GM21367 (cell line): ENCODE measurements around the gene SMIM14.
"Not testable (repeated sequence)": the region's sequence is repeated elsewhere in the genome, so short reads cannot be mapped to it uniquely, and the experiment has no call there.

Source experiments
- ATAC-seq: cut with Tn5 transposase; IDR thresholded peaks from one replicate; pipeline ENCODE4 v1.9.1; 2021; ENCODE audit not compliant: unreplicated experiment

Gene SMIM14

GRCh38 chr4:39606747-39607146, 31.9 kb downstream of the SMIM14 start:
- no peak for ATAC-seq

GRCh38 chr4:39597695-39598381, 40.8 kb downstream of the SMIM14 start:
- no peak for ATAC-seq

DNA sequence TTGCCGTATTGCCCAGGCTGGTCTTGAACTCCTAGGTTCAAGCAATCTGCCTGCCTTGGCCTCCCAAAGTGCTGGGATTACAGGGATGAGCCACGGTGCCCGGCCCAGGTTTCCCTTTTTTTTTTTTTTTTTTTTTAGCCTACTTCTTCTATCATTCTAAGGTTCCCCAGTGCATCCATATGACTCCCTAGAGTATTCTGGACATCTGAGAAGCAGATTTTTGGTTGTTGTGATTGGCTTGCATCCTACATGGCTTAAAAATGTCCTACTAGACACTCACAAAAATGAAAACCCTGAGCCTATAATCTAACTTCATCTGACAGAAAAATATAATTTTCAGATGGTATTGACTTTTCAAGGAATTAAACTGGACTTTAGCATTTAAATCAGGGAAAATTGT, 41.7 kb downstream of the SMIM14 start:
- no peak for ATAC-seq

GRCh38 chr4:39591290-39591689, 47.4 kb downstream of the SMIM14 start:
- no peak for ATAC-seq

DNA sequence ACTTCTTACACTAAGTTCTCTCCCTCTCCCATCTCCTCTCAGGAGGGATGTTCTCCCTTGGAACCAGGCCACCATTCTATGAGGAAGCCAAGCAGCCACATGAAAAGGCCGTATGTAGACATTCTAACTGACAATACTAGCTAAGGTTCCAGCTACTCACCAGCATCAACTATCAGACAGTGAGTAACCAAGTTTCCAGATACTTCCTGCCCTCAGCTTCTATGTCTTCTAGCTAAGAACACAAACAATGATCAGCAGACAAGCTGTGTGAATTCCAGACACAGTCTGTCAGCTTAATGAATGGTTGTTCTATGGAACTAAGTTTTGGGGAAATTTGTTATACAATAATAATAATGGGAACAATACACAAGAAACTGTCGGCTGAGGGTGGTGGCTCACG, 50.8 kb downstream of the SMIM14 start:
- ATAC-seq, result no peak

- ATAC-seq, result no peak
Measured at GRCh38 chr4:39574946-39575345, 63.7 kb downstream of the SMIM14 start.

DNA sequence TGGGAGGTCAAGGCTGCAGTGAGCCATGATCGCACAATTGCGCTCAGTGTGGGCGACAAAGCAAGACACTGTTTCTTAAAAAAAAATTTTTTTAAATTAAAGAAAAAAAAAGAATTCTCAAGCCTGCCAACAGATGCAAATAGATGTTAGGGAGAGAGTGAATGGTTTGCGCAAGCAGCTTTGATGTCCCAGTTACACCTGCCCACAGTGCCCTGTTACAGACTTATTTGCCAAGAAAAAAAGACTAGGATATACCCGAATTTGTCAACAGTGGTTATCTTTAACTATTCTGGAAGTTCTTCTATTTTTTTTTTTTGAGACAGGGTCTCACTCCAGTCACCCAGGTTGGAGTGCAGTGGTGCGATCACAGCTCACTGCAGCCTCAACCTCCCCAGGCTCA, 67.2 kb downstream of the SMIM14 start:
- ATAC-seq, result no peak

DNA sequence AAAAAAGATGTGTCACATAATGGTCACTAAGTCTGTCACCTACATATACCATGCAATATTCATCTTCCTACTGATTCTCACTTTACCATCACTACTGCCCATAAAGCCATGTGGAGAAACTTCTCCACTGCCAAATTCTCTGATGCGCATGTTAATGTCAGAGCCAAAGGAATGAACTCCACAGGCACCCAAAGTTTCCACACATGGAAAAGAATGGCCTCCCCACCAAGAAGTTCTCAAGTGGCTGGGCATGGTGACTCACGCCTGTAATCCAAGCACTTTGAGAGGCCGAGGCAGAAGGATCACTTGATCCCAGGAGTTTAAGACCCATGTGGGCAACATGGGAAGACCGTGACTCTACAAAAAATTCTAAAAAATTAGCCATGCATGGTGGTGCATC, 67.6 kb downstream of the SMIM14 start:
- no peak for ATAC-seq

- ATAC-seq, result no peak
Measured at GRCh38 chr4:39569209-39569608, 69.5 kb downstream of the SMIM14 start.

GRCh38 chr4:39568805-39569204, 69.9 kb downstream of the SMIM14 start:
- no peak for ATAC-seq

DNA sequence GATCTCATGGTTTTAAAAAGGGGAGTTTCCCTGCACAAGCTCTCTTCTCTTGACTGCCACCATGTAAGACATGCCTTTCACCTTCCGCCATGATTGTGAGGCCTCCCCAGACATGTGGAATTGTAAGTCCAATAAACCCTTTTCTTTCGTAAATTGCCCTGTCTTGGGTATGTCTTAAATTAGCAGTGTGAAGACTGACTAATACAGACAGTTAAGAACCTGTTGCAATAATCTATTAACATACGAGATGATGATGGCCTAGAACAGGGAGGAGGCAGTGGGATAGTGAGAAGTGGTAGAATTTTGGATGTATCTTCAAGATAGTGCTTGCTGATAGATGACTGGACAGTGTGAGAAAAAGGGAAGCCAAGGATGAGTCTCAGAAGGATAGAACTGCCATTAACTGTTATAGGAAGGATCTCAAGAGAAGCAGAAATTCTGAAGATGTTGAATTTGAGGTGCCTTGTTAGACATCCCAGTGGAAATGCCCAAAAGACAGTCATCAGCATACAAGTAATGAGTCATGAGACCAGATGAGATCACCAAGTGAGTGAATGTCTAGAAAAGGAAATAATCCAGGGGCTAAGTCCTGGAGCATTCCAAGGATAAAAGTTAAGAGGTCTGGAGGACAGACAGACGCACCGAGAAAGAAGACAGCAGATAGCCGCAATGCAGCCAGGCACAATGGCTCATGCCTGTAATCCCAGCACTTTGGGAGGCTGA, 72.6 kb downstream of the SMIM14 start:
- ATAC-seq, result no peak

DNA sequence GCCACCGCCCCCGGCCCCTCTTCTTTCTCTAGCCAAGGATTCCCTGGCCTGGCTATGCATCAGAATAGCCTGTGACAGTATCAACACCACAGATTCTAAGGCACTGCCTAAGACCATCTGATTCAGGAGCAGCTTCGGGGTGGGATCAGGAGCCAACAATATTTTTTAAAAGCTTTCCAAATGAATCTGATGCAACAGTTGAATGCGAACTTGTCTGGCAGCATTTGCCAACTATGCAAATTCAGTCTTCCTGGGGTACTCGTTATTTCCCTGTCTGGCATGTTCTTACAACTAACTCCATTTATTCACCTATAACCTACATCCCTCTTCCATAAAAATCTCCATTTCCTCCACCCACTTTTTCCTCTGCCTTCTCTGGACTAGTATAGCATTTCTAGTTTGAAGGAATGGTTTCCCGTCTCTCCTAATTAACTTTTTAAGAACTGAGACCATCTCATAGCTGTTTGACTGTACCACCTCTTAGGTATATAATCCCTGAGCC, 75.3 kb downstream of the SMIM14 start:
- no peak for ATAC-seq

DNA sequence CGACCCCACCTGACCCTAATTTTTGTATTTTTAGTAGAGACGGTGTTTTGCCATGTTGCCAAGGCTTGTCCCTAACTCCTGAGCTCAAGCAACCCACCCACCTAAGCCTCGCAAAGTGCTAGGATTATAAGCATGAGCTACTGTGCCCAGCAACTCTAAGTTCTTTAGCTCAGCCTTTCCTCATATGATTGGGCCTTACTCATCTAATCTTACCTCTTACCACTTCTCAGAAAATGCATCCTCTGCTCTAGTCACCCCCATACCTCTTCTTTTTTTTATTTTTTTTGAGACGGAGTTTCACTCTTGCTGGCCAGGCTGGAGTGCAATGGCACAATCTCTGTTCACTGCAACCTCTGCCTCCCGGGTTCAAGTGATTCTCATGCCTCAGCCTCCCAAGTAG, 75.9 kb downstream of the SMIM14 start:
- ATAC-seq, result no peak

DNA sequence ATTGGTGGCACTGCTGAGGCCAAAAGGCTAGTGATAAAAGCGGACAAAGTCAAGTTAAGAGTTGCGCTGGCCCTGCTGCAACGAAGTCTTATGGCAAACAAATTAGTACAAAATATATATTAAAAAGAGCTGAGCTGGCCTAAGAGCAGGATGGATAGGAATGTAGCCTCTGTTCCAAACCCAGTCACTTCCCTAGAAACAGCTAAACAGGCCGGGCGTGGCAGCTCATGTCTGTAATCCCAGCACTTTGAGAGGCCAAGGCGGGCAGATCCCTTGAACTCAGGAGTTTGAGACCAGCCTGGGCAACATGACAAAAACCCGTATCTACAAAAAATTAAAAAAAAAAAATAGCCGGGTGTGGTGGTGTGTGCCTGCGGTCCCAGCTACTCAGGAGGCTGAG, 79.0 kb downstream of the SMIM14 start:
- no peak for ATAC-seq

GRCh38 chr4:39555472-39555871, 83.2 kb downstream of the SMIM14 start:
- no peak for ATAC-seq

- no peak for ATAC-seq
Measured at GRCh38 chr4:39548425-39549067, 90.1 kb downstream of the SMIM14 start.

DNA sequence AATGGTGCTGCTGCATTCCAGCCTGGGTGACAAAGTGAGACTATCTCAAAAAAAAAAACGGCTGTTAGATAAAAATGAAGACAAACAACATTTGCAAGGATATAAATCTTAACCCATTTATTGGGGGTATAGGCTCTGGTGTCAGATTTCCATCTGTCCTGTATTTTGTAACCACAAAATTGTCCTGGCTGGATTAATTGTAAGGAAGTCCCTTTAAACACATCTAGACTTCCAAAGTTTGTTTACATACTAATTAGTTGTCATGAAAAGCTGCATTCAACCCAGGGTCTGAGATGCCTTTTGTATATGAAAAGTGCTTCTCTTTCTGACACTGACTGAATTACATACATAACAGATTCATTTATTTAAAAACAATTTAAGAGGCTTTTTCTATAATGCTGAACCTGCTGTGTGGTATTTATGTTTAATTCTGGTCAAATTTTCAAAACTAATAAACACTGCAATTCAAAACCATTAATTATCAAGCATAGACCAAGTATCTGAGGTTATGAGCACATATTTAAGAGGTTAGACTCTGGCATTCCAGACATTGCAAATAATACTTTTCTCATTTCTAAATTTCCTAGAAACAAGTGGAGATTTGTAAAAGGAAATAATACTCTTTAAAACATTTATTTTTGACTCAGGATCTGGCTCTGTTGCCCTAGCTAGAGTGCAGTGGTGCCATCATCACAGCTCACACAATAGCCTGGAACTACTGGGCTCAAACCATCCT, 93.9 kb downstream of the SMIM14 start:
- no peak for ATAC-seq

GRCh38 chr4:39544080-39544479, 94.6 kb downstream of the SMIM14 start:
- not testable (repeated sequence) for ATAC-seq

DNA sequence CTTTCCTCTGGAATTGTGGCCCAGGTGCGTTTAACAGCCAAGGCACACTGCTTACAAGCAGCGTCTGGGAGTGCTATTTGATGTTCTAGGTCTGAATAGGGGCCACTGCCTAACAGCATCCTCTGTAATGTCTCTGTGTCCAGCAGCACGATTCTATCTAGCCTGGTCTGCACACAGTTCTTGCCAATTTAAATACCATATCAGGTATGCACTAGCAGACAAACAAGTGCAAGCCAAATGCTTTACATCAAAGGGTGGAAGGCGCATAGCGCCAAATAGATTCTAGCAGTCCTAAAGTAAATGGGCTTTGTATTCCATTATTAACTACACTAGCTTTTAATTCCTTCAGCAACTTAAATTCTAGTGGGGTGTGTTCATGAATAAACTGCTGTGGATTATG, 95.6 kb downstream of the SMIM14 start:
- no peak for ATAC-seq

- ATAC-seq, result no peak
Measured at GRCh38 chr4:39542611-39543012, 96.1 kb downstream of the SMIM14 start.

- no peak for ATAC-seq
Measured at GRCh38 chr4:39541987-39542610, 96.6 kb downstream of the SMIM14 start.
